HFFc6 (cell line): ENCODE results near the gene NEK2. TPM values are rescaled to one million over a fixed set of nuclear protein-coding genes. Genes with fewer than 3 reads are reported as not detected.
A peak's percentile ranks its signal among the peaks of the same experiment; 100 is the strongest.
"Not testable (repeated sequence)": the region's sequence is repeated elsewhere in the genome, so short reads cannot be mapped to it uniquely, and the experiment has no call there.

ENCODE experiments used
- DNase-seq: peaks from one replicate; pipeline ENCODE4 v3.0.0-alpha.2; 2018
- H3K27ac Mint-ChIP-seq: 2 replicates; pipeline ENCODE4 v1.8.0; 2020; ENCODE audit warnings: mild to moderate bottlenecking, mixed read lengths
- H3K27me3 Mint-ChIP-seq: 2 replicates; pipeline ENCODE4 v1.8.0; 2021; ENCODE audit warnings: mild to moderate bottlenecking, moderate library complexity, mixed read lengths; ENCODE audit not compliant: insufficient read depth
- H3K36me3 Mint-ChIP-seq: 2 replicates; pipeline ENCODE4 v1.8.0; 2021; ENCODE audit warnings: low read depth, mixed read lengths
- H3K4me1 Mint-ChIP-seq: 2 replicates; pipeline ENCODE4 v1.8.0; 2020; ENCODE audit warnings: low read depth, mixed read lengths
- H3K4me3 Mint-ChIP-seq: 2 replicates; pipeline ENCODE4 v1.8.0; 2020; ENCODE audit warnings: mild to moderate bottlenecking, moderate library complexity, mixed read lengths
- H3K9me3 Mint-ChIP-seq: 2 replicates; pipeline ENCODE4 v1.8.0; 2020; ENCODE audit warnings: mild to moderate bottlenecking, mixed read lengths
- total RNA-seq, 6 experiments: library from RNA; stranded (reverse); fragmentation: NEBNext Ultra II Directional; extraction: Animal tissue kit (Norgen Biotek cat#: 25700); gene quantifications; 2 replicates in 1 of 6; 3 replicates in 5 of 6; pipeline ENCODE4 v1.2.3, GENCODE V29; 2021
- TF ChIP-seq, protein P1 (sequence below): fragments of 200-600 bp; sonication (generic); IDR thresholded peaks from 2 replicates; pipeline ENCODE4 v1.5.0; 2021; ENCODE audit warnings: antibody characterized with exemption, mild to moderate bottlenecking

The NEK2 gene
- total RNA-seq, 6 experiments from 2014 or later, result 10.2 to 28.6 (median 26.8) TPM

DNA sequence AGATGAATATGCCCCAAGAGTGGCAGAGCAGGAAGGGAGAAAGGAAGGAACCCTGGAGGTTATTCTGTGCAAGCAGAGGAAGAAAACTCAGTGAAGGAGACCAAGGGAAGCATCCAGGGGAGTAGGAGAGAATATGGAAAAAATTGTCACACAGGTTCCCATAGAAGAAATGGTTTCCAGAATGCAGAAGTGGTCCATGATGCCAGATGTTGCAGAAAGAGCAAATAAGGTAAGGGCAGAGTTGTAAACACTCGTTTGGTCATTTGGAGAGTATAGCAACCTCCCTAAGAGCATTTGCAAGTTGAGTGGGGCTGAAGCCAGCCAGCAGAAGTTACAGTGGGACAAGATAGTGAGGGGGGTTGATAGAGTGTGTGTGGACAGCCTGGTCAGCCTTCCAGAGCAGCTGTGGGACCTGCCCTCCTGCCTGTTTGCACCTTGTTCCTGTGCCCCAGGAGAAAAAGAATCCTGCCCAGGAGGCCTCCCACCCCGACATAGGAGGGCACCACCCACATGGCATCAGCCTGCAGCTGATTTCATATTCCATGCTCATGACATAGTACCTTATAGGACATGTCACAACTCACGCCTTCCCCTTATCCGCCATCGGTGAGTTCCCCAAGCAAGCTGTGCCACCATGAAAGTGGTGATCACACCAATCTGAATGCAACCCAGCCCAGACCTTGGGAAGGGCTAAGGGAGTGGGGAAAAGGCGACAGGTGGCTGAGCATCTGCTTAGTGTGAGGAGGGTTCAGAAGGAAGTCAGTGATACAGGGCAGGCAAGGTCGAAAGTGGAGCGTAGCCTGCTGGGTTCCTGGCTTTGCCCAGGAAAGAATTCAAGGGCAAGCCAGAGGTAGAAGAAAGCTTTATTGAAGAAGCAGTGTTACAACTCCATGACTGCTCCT, 8.2 kb upstream of the NEK2 start:
- TF ChIP-seq, protein P1, sequence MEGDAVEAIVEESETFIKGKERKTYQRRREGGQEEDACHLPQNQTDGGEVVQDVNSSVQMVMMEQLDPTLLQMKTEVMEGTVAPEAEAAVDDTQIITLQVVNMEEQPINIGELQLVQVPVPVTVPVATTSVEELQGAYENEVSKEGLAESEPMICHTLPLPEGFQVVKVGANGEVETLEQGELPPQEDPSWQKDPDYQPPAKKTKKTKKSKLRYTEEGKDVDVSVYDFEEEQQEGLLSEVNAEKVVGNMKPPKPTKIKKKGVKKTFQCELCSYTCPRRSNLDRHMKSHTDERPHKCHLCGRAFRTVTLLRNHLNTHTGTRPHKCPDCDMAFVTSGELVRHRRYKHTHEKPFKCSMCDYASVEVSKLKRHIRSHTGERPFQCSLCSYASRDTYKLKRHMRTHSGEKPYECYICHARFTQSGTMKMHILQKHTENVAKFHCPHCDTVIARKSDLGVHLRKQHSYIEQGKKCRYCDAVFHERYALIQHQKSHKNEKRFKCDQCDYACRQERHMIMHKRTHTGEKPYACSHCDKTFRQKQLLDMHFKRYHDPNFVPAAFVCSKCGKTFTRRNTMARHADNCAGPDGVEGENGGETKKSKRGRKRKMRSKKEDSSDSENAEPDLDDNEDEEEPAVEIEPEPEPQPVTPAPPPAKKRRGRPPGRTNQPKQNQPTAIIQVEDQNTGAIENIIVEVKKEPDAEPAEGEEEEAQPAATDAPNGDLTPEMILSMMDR, result no peak
- no peak for DNase-seq
- no peak overlapping the region for H3K27ac Mint-ChIP-seq
- no peaks in the 10 kb centered on the region for H3K36me3 Mint-ChIP-seq
- peaks cover 29% of the 10 kb centered on the region for H3K27me3 Mint-ChIP-seq
- no peaks in the 10 kb centered on the region for H3K9me3 Mint-ChIP-seq
- H3K4me1 Mint-ChIP-seq, result peaks cover 24% of the 10 kb centered on the region
- no peak overlapping the region for H3K4me3 Mint-ChIP-seq

DNA sequence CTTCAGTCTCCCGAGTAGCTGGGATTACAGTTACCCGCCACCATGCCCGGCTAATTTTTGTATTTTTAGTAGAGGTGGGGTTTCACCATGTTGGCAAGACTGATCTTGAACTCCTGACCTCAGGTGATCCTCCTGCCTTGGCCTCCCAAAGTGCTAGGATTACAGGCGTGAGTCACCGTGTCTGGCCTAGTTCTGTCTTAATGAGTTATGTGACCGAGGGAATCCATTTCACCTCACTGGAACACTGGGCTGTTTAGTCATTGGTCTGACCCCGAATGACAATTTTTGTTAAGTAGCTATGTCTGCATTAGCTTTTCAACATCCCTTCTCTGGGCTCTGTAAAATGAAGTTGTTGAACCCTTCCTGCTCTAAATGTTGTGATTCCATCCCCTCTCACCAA, 6.8 kb upstream of the NEK2 start:
- DNase-seq, H3K36me3 Mint-ChIP-seq, H3K9me3 Mint-ChIP-seq, H3K27ac Mint-ChIP-seq, H3K4me3 Mint-ChIP-seq: not testable (repeated sequence)
- peaks cover 18% of the 10 kb centered on the region for H3K27me3 Mint-ChIP-seq
- H3K4me1 Mint-ChIP-seq, result peaks cover 17% of the 10 kb centered on the region

DNA sequence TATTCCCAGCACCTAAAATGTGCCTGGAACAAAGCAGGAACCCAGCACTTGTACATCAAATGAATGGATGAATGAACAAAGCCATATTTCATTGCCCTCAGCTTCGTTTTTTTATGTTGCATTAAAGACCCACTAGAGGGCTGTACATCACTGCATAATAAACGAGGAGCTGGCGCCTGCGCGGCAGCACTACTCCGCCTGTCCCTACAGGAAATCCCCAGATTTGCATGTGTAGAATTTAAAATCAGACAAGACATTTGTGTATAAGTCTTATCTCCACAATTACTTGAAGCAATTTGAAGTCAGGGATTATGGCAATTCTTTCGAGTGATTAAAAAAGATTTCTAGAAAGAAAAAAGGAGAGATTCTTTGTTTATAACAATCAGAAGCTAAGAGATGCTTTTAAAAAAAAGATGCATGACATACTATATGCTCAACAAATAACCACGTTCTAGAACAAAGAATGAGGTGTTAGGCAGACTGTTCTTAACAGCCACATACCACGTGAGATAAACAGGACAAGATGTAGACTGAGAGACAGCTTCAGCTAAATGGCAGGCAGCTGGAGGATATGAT, 5.4 kb upstream of the NEK2 start:
- TF ChIP-seq, protein P1, result peak; percentile 87
- Mint-ChIP-seq H3K4me1 (peaks cover 22% of the 10 kb centered on the region), H3K4me3 (no peak overlapping the region; the same call in 1 of the 2 replicates), H3K27me3 (peaks cover 12% of the 10 kb centered on the region), H3K36me3 (no peaks in the 10 kb centered on the region), H3K9me3 (no peaks in the 10 kb centered on the region), H3K27ac (peak overlapping the region; percentile 22; the same call in 1 of the 2 replicates)
- DNase-seq, result peak; percentile 85

DNA sequence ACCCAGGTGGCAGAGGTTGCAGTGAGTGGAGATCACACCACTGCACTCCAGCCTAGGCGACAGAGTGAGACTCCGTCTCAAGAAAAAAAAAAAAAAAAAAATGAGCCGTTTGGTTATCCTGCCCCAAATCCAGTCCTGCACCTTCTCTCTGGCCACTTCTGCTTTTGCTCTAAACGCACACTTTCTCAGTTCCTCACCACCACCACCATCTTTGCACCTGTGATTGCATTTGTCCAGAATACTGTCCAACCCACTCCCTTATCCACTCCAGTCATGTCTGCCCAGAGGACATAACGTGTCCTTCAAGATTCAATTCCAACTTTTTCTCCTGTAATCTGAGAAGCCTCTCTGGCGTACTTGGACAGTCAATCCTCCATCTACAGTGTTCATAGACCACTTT, 2.2 kb upstream of the NEK2 start:
- Mint-ChIP-seq H3K4me3 (no peak overlapping the region), H3K36me3 (no peaks in the 10 kb centered on the region; the same call in 1 of the 2 replicates), H3K27ac (no peak overlapping the region), H3K27me3 (peaks cover 2% of the 10 kb centered on the region; the same call in 1 of the 2 replicates), H3K4me1 (peaks cover 44% of the 10 kb centered on the region), H3K9me3 (no peaks in the 10 kb centered on the region)
- TF ChIP-seq, protein P1, result no peak
- DNase-seq, result no peak

DNA sequence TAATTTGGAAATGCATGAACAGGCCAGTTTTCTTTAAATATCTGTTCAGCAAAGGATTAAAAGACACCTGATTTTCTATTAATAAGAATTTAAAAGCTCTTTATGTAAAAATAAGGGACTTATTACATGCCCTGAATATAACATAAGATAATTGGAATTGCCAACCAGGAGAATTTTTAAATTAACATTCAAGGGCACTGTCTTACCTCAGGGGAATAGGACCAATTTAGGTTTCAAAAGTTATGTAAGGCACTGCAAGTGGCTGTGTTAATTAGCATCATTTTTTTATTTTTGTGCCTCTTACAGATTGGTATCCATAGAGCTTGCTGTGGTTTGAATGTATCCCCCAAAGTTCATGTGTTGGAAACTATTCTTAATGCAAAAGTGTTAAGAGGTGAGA, 1.3 kb upstream of the NEK2 start:
- H3K27me3 Mint-ChIP-seq, result peaks cover 2% of the 10 kb centered on the region; the same call in 1 of the 2 replicates

More for the DNA sequence above, 1.3 kb upstream of the NEK2 start:
- peaks cover 52% of the 10 kb centered on the region for H3K4me1 Mint-ChIP-seq
- no peaks in the 10 kb centered on the region; the same call in 1 of the 2 replicates for H3K36me3 Mint-ChIP-seq
- H3K27ac Mint-ChIP-seq, result no peak overlapping the region
- DNase-seq, result no peak
- H3K9me3 Mint-ChIP-seq, result no peaks in the 10 kb centered on the region
- TF ChIP-seq, protein P1, result no peak
- peak overlapping the region; percentile 72 for H3K4me3 Mint-ChIP-seq
